ENCODE measurements around the gene ANGPT4. TPM values are rescaled to one million over a fixed set of nuclear protein-coding genes. Genes with fewer than 3 reads are reported as not detected.

The ANGPT4 gene
- total RNA-seq, 1 donor from 2014 or later: not detected

DNA sequence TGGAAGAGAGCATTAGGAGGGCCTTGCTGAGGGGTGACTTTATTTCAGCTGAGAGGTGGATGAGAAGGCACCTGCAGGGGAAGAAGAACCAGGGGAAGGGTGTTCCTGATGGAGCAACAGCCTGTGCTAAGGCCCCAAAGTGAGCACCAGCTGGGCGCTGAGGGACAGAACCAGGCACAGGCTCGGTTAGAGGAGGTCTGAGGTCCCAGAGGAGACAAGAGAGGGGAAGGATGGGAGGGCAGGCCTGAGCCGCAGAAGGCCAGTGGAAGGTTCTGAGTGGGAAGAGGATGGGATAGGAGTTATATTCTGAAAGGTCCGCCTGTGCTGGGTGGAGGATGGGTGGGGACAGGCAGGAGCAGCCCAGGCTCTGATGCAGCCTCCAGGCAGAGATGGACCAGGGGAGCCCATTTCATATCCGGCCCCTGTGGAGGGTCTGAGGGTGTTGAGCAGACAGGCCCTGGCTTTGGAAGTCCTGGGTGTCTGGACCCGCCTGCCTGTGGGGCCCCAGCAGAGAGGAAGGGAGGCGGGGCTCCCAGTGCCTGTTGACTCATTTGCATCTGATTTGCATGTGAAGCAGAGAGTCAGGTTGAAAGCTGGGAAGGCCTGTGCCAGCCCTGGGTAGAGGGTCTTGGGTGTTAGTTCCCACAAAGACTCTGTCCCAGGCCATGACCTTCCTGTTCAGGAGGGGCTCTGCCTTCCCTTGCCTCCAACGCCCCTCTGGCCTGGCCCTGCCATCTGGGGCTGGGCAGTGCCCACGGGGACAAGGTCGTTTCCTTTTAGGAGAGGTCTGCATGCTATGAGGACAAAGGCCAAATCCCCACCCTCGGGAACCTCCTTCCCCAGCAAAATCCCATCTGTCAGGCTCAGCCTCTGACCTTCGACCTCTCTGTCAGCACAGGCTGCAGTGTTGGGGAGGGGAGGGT lies 93.2 kb downstream of the ANGPT4 start:
- ATAC-seq (ENCODE audit: low read depth) (no peak), DNase-seq (no peak)
- Mint-ChIP-seq H3K27me3 (peaks cover 3% of the 10 kb centered on the region), H3K4me1 (no peaks in the 10 kb centered on the region), H3K4me3 (no peak overlapping the region), H3K36me3 (ENCODE audit: low read depth) (no peaks in the 10 kb centered on the region), H3K27ac (no peak overlapping the region), H3K9me3 (no peaks in the 10 kb centered on the region)
- TF ChIP-seq, protein P1, sequence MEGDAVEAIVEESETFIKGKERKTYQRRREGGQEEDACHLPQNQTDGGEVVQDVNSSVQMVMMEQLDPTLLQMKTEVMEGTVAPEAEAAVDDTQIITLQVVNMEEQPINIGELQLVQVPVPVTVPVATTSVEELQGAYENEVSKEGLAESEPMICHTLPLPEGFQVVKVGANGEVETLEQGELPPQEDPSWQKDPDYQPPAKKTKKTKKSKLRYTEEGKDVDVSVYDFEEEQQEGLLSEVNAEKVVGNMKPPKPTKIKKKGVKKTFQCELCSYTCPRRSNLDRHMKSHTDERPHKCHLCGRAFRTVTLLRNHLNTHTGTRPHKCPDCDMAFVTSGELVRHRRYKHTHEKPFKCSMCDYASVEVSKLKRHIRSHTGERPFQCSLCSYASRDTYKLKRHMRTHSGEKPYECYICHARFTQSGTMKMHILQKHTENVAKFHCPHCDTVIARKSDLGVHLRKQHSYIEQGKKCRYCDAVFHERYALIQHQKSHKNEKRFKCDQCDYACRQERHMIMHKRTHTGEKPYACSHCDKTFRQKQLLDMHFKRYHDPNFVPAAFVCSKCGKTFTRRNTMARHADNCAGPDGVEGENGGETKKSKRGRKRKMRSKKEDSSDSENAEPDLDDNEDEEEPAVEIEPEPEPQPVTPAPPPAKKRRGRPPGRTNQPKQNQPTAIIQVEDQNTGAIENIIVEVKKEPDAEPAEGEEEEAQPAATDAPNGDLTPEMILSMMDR (IDR thresholded peaks at IDR 0.05): no peak
- POLR2A ChIA-PET: no interaction called here
- CTCF ChIA-PET: interaction anchor here (1.2 kb wide), 1 partner anchor 133 kb away, joined by 3 read pairs; no protein-coding TSS in a partner anchor
- intact Hi-C loops (cut with micrococcal nuclease): no loop called here

DNA sequence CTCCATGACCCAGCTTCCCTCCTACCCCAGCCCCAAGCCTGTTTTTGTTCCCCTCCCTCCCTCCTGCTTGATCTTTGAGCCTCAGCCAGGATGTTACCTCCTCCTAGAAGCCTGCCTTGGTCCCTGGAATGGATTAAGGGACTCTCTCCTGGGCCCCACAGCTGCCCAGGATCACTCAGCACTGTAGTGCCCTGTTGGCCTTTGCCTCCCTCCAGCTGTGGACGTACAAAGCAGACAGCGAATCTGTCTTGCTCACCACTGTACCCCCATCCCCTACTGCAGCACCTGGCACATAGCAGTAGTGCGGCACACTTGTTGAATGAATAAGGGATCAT lies 94.4 kb downstream of the ANGPT4 start:
- H3K9me3 Mint-ChIP-seq: no peaks in the 10 kb centered on the region
- H3K4me3 Mint-ChIP-seq: no peak overlapping the region
- TF ChIP-seq, protein P1 (IDR thresholded peaks at IDR 0.05): no peak
- ATAC-seq (ENCODE audit: low read depth) (no peak), DNase-seq (no peak)
- no peaks in the 10 kb centered on the region for H3K4me1 Mint-ChIP-seq
- intact Hi-C loops (cut with micrococcal nuclease): no loop called here
- H3K36me3 Mint-ChIP-seq (ENCODE audit: low read depth): no peaks in the 10 kb centered on the region
- CTCF ChIA-PET: interaction anchor here (1.2 kb wide), 1 partner anchor 134 kb away, joined by 3 read pairs; no protein-coding TSS in a partner anchor
- POLR2A ChIA-PET: no interaction called here
- H3K27me3 Mint-ChIP-seq: peaks cover 5% of the 10 kb centered on the region
- no peak overlapping the region for H3K27ac Mint-ChIP-seq

DNA sequence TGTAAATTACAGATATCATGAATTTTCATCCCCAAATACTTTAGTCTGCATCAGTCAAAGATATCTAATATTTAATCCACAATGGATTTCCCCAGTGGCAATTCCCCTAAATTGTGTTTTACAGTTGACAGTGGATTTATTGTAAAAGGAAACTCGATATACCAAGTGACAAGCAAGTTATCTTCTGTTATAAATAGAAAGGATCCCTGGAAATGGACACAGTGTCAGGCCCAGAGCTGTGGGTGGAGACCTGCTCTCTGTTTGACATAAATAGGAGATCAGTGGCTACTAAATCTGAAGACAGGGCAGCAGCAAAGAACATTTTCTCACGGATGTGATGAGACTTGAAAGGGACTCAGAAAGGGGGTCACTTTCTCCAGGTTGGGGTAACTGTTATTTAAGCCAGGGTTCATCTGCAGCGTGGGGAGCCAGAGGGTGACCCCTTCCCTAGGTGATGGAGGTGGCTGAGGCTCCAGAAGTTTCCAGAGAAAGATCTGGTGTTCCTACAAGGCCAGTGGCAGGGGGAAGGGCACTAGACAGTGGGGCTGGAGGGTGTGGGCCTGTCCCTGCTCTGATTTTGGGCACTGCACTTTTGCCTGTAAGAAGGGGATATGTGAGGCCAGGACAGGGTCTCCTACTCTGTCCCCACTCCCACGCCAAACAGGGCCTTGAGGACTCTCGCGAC lies 94.9 kb downstream of the ANGPT4 start:
- POLR2A ChIA-PET: no interaction called here
- TF ChIP-seq, protein P1 (IDR thresholded peaks at IDR 0.05): no peak
- H3K9me3 Mint-ChIP-seq: no peaks in the 10 kb centered on the region
- no peaks in the 10 kb centered on the region for H3K36me3 Mint-ChIP-seq (ENCODE audit: low read depth)
- peaks cover 2% of the 10 kb centered on the region for H3K27me3 Mint-ChIP-seq
- CTCF ChIA-PET: interaction anchor here (1.2 kb wide), 1 partner anchor 135 kb away, joined by 3 read pairs; no protein-coding TSS in a partner anchor
- DNase-seq (no peak), ATAC-seq (ENCODE audit: low read depth) (no peak)
- intact Hi-C loops (cut with micrococcal nuclease): no loop called here
- H3K4me3 Mint-ChIP-seq: no peak overlapping the region
- no peaks in the 10 kb centered on the region for H3K4me1 Mint-ChIP-seq
- H3K27ac Mint-ChIP-seq: no peak overlapping the region

DNA sequence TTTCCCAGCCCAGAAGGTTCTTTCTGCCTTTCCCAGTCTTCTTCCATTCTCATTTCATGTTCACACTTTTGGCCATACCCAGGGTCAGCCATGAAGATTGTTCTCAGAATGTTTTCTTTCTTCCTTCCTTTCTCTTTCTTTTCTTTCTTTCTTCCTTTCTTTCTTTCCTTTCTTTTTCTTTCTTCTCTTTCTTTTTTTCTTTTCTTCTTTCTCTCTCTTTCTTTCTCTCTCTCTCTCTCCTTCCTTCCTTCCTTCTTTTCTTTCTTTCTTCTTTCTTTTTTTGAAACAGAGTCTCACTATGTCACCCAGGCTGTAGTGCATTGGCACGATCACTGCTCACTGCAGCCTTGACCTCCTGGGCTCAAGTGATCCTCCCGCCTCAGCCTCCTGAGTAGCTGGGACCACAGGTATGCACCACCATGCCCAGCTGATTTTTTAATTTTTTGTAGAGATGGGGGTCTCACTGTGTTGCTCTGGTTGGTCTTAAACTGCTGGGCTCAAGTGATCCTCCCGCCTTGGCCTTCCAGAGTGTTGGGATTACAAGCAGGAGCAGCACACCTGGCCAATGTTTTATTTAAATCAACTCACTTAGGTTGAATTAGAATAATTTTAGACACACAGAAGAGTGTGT lies 95.7 kb downstream of the ANGPT4 start:
- DNase-seq: no peak
- no peak overlapping the region for H3K27ac Mint-ChIP-seq
- TF ChIP-seq, protein P1 (IDR thresholded peaks at IDR 0.05): no peak
- CTCF ChIA-PET: no interaction called here
- H3K9me3 Mint-ChIP-seq: no peaks in the 10 kb centered on the region
- no peaks in the 10 kb centered on the region for H3K4me1 Mint-ChIP-seq
- H3K36me3 Mint-ChIP-seq (ENCODE audit: low read depth): no peaks in the 10 kb centered on the region
- POLR2A ChIA-PET: no interaction called here
- intact Hi-C loops (cut with micrococcal nuclease): no loop called here
- no peak for ATAC-seq (ENCODE audit: low read depth)
- H3K4me3 Mint-ChIP-seq: no peak overlapping the region
- peaks cover 7% of the 10 kb centered on the region for H3K27me3 Mint-ChIP-seq

Other genes with a start within 250 kb of the ANGPT4 start
- not detected in 2 replicates for gene SCRT2, start 240.5 kb downstream of the ANGPT4 start, total RNA-seq
- gene SLC52A3, start 147.8 kb downstream of the ANGPT4 start, total RNA-seq: not detected in 2 replicates
- 9.2 and 11.0 TPM in 2 replicates for gene FAM110A, start 82.6 kb downstream of the ANGPT4 start, total RNA-seq
- 0.11 TPM in 1 of 2 replicates, not detected in the other for gene RSPO4, start 86.0 kb upstream of the ANGPT4 start, total RNA-seq
- 130 and 137 TPM in 2 replicates for gene PSMF1, start 202.3 kb upstream of the ANGPT4 start, total RNA-seq